PFSK-1 (cell line): ENCODE measurements around the gene ASIC2.

ENCODE experiments used
- FOXP2 ChIP-seq: optimal IDR thresholded peaks from 2 replicates; pipeline ENCODE3; 2011; ENCODE audit warnings: borderline replicate concordance, control low read depth, inconsistent platforms; ENCODE audit not compliant: insufficient read depth; ENCODE audit errors: extremely low read length, extremely low read depth
- POLR2AphosphoS5 ChIP-seq: IDR thresholded peaks from 2 replicates; pipeline ENCODE4 v1.6.1; 2012; ENCODE audit warnings: low read depth, mild to moderate bottlenecking, control low read depth, low read length, moderate library complexity
- REST ChIP-seq, 2 experiments: IDR thresholded peaks; 2 replicates each; pipeline versions ENCODE4 v1.6.1 to v1.8.0; 2011 to 2012; ENCODE audit warnings: low read depth in 2 of 2, low read length in 2 of 2, control low read depth in 1 of 2, inconsistent platforms in 1 of 2, mild to moderate bottlenecking in 1 of 2, moderate library complexity in 1 of 2; ENCODE audit not compliant: insufficient read depth in 1 of 2
- SIN3A ChIP-seq: IDR thresholded peaks from 2 replicates; pipeline ENCODE4 v1.6.1; 2012; ENCODE audit warnings: mild to moderate bottlenecking, low read length, moderate library complexity, borderline replicate concordance; ENCODE audit not compliant: insufficient read depth
- TAF1 ChIP-seq: IDR thresholded peaks from 2 replicates; pipeline ENCODE4 v1.6.1; 2012; ENCODE audit warnings: low read length, control low read depth, borderline replicate concordance; ENCODE audit not compliant: insufficient read depth

Gene ASIC2

GRCh38 chr17:33334703-33335102, 41.6 kb upstream of the ASIC2 start:
- TF ChIP-seq POLR2AphosphoS5 (no peak), REST (IDR thresholded peaks at IDR 0.05; ENCODE audit: insufficient read depth in 1 of 2, low read depth in 2 of 2, low read length in 2 of 2) (no peak), SIN3A (no peak), FOXP2 (no peak), TAF1 (no peak)

GRCh38 chr17:33330877-33331276, 37.8 kb upstream of the ASIC2 start:
- TF ChIP-seq REST (IDR thresholded peaks at IDR 0.05; ENCODE audit: insufficient read depth in 1 of 2, low read depth in 2 of 2, low read length in 2 of 2) (no peak), POLR2AphosphoS5 (no peak), SIN3A (no peak), FOXP2 (no peak), TAF1 (no peak)

GRCh38 chr17:33328129-33328528, 35.0 kb upstream of the ASIC2 start:
- TF ChIP-seq REST (IDR thresholded peaks at IDR 0.05; ENCODE audit: insufficient read depth in 1 of 2, low read depth in 2 of 2, low read length in 2 of 2) = peak; percentile 73 to 92
- no peak for TF ChIP-seq POLR2AphosphoS5

- TF ChIP-seq SIN3A (no peak), TAF1 (no peak), REST (IDR thresholded peaks at IDR 0.05; ENCODE audit: insufficient read depth in 1 of 2, low read depth in 2 of 2, low read length in 2 of 2) (no peak), FOXP2 (no peak), POLR2AphosphoS5 (no peak)
Observed at GRCh38 chr17:33324736-33325135, 31.6 kb upstream of the ASIC2 start.

GRCh38 chr17:33322063-33322462, 29.0 kb upstream of the ASIC2 start:
- TF ChIP-seq SIN3A = no peak
- TF ChIP-seq POLR2AphosphoS5 = no peak
- no peak for TF ChIP-seq TAF1
- TF ChIP-seq FOXP2 = no peak
- no peak for TF ChIP-seq REST (IDR thresholded peaks at IDR 0.05; ENCODE audit: insufficient read depth in 1 of 2, low read depth in 2 of 2, low read length in 2 of 2)
